GM12801 (cell line): ENCODE data around the gene VWC2L.

Experiments
- CTCF ChIP-seq: IDR thresholded peaks from one replicate; pipeline ENCODE4 v1.5.1; 2011; ENCODE audit warnings: control low read depth; ENCODE audit not compliant: insufficient read length; ENCODE audit errors: extremely low read depth

Gene VWC2L

DNA sequence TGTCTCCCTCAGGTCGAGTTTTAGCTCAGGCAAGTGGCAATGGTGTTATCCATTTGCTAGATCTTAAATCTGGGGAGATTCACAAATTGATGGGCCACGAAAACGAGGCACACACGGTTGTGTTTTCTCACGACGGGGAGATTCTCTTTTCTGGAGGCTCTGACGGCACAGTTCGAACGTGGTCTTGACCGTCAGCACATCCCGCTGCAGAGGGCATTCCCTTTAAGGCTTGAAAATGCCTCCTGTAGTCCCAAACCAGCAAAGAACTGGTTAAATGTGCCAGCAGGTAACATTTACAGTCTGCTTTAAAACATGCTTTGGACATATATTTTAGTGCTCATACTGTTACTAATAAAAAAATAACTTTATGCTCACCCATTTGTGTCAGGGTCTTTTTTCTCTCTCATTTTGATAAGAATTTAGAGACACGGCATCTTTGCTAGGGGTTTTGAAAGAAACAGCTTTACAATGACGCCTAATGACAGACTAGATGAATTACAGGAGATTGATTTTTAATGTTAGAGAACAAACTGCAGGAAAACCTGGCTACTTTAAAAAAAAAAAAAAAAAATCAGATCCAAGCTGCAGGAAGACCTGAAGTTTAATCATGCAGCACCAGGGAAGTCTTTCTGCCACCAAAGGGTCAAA, 602 bp upstream of the VWC2L start:
- TF ChIP-seq CTCF: no peak

GRCh38 chr2:214412679-214413078, 1.8 kb downstream of the VWC2L start:
- TF ChIP-seq CTCF: no peak

DNA sequence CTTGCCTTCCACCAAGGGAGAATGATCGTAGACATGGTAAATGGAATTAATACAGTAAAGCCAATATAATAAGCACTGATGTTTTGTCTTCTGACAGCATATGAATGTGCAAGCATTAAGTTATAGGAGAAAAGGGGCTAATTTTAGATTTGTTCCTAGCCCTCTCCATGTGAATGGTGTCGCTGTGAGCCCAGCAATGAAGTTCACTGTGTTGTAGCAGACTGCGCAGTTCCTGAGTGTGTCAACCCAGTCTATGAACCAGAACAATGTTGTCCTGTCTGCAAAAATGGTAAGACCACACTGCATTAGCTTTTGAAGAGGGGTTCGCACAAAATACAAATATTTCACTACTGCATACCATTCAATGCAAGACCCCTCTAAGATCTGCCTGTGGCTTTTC, 25.6 kb downstream of the VWC2L start:
- TF ChIP-seq CTCF: no peak

DNA sequence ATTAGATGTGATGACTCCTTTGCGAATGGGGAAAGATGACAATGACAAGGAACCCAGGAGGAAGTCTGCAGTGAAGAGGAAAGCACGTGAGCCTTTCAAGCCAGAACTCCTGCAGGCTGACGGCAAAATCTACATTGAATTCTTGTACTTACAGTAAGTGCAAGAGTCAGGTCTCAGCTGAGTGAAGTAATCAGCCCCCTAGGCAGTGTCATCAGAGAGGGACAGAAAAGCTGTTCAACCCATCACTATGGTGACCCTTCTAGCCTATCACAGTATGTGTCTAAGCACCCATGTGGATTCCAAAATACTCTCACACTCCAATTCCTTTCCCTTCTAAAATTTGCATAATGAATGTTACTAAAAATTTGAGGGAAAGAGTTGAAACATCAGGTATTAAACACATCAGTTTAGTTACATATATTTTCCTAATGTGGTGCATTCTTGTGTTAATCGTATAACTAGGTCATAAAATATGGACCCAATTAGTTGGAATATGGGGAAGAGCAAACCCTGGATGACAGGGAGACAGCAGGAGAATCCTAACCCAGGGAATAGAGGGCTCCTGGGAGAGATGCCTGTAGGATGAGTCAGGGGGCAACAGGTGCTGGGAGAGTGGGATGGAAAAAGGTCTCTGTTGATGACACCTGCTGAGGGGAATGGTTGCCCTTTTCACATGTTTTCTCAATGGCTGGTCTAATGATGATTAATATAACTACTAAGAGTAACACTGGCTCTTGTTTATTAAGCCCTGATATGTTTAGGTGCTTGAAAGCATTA, 39.5 kb downstream of the VWC2L start:
- no peak for TF ChIP-seq CTCF

DNA sequence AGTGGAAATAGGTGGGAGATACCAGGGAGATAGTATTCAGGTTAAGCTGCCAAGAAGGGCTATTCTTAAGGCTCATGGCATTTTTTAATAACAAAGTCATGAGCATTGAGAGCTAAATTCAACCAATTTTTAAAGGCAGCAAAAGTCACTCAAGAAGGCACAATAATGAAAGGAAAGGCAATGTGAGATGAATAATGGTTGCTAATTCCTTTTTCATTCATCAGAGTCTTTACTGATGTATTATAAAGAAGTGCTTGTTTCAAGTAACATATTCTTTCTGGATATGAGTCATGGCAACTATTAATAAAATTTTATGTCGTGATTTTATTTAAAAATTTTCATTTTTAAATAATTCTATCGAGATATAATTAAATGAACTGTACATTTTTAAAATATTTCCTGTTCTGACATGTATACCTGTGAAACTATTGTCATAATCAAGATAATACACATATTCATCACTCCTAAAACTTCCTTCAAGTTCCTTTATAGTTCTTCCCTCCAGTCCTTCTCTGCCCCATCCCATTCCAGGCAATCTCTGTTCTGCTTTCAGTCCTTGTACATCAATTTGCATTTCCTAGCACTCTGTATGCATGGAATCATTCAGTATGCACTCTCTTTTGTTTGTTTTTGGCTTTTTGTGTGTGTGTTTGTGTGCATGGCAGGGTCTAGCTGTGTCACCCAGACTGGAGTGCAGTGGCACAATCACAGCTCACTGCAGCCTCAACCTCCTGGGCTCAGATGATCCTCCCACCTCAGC, 40.8 kb downstream of the VWC2L start:
- no peak for TF ChIP-seq CTCF

DNA sequence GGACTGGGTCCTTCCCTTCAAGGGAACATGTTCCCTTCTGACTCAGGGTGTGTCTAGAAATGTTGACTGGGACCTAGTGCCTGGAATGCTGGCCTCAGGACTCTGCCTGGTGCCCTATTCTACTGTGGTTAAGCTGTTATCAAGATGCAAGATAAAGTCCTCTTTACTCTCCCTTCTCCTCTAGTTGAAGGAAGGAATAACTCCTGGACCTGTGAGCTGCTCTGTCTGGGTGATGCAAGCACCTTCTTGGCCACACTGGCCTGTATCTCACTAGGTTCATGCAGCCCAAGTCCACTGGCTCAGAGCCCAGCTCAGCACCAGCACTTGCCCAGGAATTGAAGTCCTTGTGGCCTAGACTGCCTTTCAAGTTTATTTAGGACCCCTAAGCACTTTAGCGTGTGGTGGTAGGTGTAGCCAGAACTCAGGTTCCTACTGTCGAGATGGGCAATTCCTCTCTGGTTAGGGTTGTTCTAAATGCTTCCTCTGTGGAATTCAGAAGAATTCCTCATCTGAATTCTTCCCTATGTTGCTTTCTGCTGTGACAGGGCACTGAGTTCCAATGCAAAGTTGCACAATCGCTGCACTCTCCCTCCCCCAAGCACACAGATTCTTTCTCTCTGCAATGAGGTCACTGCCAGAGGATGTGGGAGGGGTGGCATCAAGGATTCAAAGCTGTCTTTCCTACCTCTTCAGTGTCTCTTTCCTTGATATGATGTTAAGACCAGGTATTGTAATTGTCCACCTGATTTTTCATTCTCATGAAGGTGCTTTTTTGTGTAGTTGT, 54.7 kb downstream of the VWC2L start:
- TF ChIP-seq CTCF: no peak

- TF ChIP-seq CTCF: no peak
These were observed 58.9 kb downstream of the VWC2L start for GRCh38 chr2:214469728-214470127.
